Measurements from ENCODE around the gene GIMAP8. TPM values are rescaled to one million over a fixed set of nuclear protein-coding genes. Genes with fewer than 3 reads are reported as not detected.

Gene GIMAP8
- total and polyA plus RNA-seq, 2 experiments from 2014 or later = 0.06 TPM; not detected in 1

DNA sequence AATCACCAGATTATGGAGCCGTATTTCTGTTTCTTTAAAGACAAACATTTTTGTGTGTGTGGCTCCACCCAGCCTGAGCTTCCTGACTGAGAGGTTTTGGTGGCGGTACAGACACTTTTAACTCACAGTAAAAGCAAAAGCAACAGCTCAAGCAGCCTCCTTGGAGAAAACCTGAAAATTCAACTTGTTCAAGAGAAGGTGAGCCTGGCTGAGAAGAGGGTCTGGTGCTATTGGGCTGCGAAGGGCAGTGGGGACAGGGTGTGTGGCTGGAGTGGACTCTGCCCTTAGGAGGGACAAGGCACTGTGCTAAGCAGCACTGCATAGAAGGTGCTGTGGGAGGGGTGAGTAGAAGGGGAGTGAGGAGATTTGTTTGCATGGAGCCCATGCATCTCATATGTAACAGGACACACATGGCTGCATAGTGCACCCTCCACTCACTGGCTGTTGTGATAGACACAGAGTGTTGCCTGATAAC, 64.4 kb downstream of the GIMAP8 start, which contains the start of gene GIMAP7:
Gene GIMAP7, plus strand, starts transcription at position 125 of the 475 bp plus-strand sequence. CDS start 5,103 bp downstream, outside the sequence.
- H3K27me3 ChIP-seq (ENCODE audit: insufficient read depth) = no peaks in the 10 kb centered on the region
- Mint-ChIP-seq H3K27ac (no peak within 1 kb of the TSS), H3K9me3 (no peaks in the 10 kb centered on the region), H3K36me3 (ENCODE audit: low read depth) (no peaks in the 10 kb centered on the region), H3K27me3 (ENCODE audit: insufficient read depth, low read depth, poor library complexity) (no peaks in the 10 kb centered on the region), H3K4me1 (peaks cover 6% of the 10 kb centered on the region; the same call in 2 of the 3 replicates), H3K4me3 (no peak within 1 kb of the TSS)
- H3K4me1 ChIP-seq (ENCODE audit: insufficient read depth) = no peaks in the 10 kb centered on the region
- TF ChIP-seq, protein P1, sequence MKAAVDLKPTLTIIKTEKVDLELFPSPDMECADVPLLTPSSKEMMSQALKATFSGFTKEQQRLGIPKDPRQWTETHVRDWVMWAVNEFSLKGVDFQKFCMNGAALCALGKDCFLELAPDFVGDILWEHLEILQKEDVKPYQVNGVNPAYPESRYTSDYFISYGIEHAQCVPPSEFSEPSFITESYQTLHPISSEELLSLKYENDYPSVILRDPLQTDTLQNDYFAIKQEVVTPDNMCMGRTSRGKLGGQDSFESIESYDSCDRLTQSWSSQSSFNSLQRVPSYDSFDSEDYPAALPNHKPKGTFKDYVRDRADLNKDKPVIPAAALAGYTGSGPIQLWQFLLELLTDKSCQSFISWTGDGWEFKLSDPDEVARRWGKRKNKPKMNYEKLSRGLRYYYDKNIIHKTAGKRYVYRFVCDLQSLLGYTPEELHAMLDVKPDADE (IDR thresholded peaks at IDR 0.05) = no peak
- TF ChIP-seq EZH2 (IDR thresholded peaks at IDR 0.05; ENCODE audit: low read depth, unreplicated experiment) = no peak
- TF ChIP-seq EZH2phosphoT487 (IDR thresholded peaks at IDR 0.05; ENCODE audit: unreplicated experiment) = no peak
- TF ChIP-seq POLR2AphosphoS5 (IDR thresholded peaks at IDR 0.05; ENCODE audit: low read depth) = no peak
- no peak for TF ChIP-seq CREB1 (CRISPR knock-in tag; IDR thresholded peaks at IDR 0.05; ENCODE audit: low read depth)
- no peak within 1 kb of the TSS for H3K27ac ChIP-seq (ENCODE audit: low read depth)
- no peak within 1 kb of the TSS for H3K4me3 ChIP-seq
- no peaks in the 10 kb centered on the region for H3K79me2 ChIP-seq (replicated peaks; ENCODE audit: insufficient read depth)
- H2AFZ ChIP-seq = peak within 1 kb of the TSS; percentile 70; the same call in 1 of the 2 replicates
- no peaks in the 10 kb centered on the region for H3F3A ChIP-seq (replicated peaks; ENCODE audit: low read depth)
- peaks cover 11% of the 10 kb centered on the region; the same call in 1 of the 2 replicates for H3K9me2 ChIP-seq (ENCODE audit: insufficient read depth)
- DNase-seq (ENCODE audit: low spot score) (no peak), ATAC-seq (no peak; the same call in 2 of the 3 replicates)
- H3K36me3 ChIP-seq (ENCODE audit: insufficient read depth) = no peaks in the 10 kb centered on the region
- H3K4me2 ChIP-seq = no peak within 1 kb of the TSS
- no peaks in the 10 kb centered on the region for H4K20me1 ChIP-seq (replicated peaks; ENCODE audit: insufficient read depth)

DNA sequence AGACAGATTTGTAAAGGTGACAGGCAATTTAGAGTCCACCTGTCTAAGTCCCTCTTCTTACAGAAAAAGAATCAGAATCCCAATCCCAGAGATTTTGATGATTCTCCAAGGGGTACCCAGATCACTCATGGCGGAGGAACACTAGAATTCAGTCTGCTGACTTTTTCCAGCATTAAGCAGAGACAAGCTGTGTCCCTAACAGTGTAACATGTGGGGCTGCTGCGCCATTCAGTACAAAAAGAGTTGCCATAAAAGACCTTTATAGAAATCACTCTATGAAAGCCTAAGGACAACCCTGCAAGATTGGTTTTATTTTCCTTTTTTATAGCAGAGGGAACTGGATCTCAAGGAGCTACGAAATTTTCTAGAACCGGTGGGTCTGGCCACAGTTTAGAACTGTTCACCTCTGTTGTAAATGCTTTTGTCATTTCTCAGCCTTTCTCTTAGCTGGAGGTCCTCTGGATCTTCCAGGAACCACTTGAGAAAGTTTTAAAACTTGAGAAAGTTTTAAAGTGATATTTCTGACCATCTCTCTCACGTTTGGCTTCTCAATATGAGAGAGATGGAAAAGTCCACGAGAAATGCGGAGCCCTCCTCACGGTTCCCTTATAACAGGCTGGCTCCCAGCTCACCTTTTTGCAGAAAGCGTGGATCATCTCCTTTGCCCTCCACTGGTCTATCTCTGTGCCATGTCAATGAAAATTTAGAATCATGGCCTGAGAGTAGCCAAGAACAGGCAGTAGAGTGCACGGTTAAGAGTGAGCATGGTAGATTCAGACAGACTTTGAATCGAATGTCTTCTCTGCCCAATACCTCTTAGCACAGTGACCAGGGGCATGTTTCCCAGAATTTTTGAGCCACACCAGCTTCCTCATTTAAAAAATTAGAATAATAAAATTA, 65.1 kb downstream of the GIMAP8 start:
- no peaks in the 10 kb centered on the region for H3K36me3 ChIP-seq (ENCODE audit: insufficient read depth)
- DNase-seq (ENCODE audit: low spot score) (no peak), ATAC-seq (no peak)
- peaks cover 6% of the 10 kb centered on the region; the same call in 1 of the 2 replicates for H3K9me2 ChIP-seq (ENCODE audit: insufficient read depth)
- H3K4me1 Mint-ChIP-seq = peaks cover 10% of the 10 kb centered on the region; the same call in 2 of the 3 replicates
- H3K36me3 Mint-ChIP-seq (ENCODE audit: low read depth) = 0 out of 3 replicates have a peak, but pooled peaks cover 3% of the 10 kb centered on the region
- H3K4me1 ChIP-seq (ENCODE audit: insufficient read depth) = no peaks in the 10 kb centered on the region
- no peak overlapping the region for H3K27ac Mint-ChIP-seq
- TF ChIP-seq, protein P2, sequence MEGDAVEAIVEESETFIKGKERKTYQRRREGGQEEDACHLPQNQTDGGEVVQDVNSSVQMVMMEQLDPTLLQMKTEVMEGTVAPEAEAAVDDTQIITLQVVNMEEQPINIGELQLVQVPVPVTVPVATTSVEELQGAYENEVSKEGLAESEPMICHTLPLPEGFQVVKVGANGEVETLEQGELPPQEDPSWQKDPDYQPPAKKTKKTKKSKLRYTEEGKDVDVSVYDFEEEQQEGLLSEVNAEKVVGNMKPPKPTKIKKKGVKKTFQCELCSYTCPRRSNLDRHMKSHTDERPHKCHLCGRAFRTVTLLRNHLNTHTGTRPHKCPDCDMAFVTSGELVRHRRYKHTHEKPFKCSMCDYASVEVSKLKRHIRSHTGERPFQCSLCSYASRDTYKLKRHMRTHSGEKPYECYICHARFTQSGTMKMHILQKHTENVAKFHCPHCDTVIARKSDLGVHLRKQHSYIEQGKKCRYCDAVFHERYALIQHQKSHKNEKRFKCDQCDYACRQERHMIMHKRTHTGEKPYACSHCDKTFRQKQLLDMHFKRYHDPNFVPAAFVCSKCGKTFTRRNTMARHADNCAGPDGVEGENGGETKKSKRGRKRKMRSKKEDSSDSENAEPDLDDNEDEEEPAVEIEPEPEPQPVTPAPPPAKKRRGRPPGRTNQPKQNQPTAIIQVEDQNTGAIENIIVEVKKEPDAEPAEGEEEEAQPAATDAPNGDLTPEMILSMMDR (conservative IDR thresholded peaks at IDR 0.05; ENCODE audit: low read depth in 2 of 2) = no peak
- TF ChIP-seq STAT1 (IDR thresholded peaks at IDR 0.05; ENCODE audit: unreplicated experiment) (no peak), ZNF331 (CRISPR knock-in tag; IDR thresholded peaks at IDR 0.05; ENCODE audit: low read depth) (no peak)
- TF ChIP-seq, protein P3, sequence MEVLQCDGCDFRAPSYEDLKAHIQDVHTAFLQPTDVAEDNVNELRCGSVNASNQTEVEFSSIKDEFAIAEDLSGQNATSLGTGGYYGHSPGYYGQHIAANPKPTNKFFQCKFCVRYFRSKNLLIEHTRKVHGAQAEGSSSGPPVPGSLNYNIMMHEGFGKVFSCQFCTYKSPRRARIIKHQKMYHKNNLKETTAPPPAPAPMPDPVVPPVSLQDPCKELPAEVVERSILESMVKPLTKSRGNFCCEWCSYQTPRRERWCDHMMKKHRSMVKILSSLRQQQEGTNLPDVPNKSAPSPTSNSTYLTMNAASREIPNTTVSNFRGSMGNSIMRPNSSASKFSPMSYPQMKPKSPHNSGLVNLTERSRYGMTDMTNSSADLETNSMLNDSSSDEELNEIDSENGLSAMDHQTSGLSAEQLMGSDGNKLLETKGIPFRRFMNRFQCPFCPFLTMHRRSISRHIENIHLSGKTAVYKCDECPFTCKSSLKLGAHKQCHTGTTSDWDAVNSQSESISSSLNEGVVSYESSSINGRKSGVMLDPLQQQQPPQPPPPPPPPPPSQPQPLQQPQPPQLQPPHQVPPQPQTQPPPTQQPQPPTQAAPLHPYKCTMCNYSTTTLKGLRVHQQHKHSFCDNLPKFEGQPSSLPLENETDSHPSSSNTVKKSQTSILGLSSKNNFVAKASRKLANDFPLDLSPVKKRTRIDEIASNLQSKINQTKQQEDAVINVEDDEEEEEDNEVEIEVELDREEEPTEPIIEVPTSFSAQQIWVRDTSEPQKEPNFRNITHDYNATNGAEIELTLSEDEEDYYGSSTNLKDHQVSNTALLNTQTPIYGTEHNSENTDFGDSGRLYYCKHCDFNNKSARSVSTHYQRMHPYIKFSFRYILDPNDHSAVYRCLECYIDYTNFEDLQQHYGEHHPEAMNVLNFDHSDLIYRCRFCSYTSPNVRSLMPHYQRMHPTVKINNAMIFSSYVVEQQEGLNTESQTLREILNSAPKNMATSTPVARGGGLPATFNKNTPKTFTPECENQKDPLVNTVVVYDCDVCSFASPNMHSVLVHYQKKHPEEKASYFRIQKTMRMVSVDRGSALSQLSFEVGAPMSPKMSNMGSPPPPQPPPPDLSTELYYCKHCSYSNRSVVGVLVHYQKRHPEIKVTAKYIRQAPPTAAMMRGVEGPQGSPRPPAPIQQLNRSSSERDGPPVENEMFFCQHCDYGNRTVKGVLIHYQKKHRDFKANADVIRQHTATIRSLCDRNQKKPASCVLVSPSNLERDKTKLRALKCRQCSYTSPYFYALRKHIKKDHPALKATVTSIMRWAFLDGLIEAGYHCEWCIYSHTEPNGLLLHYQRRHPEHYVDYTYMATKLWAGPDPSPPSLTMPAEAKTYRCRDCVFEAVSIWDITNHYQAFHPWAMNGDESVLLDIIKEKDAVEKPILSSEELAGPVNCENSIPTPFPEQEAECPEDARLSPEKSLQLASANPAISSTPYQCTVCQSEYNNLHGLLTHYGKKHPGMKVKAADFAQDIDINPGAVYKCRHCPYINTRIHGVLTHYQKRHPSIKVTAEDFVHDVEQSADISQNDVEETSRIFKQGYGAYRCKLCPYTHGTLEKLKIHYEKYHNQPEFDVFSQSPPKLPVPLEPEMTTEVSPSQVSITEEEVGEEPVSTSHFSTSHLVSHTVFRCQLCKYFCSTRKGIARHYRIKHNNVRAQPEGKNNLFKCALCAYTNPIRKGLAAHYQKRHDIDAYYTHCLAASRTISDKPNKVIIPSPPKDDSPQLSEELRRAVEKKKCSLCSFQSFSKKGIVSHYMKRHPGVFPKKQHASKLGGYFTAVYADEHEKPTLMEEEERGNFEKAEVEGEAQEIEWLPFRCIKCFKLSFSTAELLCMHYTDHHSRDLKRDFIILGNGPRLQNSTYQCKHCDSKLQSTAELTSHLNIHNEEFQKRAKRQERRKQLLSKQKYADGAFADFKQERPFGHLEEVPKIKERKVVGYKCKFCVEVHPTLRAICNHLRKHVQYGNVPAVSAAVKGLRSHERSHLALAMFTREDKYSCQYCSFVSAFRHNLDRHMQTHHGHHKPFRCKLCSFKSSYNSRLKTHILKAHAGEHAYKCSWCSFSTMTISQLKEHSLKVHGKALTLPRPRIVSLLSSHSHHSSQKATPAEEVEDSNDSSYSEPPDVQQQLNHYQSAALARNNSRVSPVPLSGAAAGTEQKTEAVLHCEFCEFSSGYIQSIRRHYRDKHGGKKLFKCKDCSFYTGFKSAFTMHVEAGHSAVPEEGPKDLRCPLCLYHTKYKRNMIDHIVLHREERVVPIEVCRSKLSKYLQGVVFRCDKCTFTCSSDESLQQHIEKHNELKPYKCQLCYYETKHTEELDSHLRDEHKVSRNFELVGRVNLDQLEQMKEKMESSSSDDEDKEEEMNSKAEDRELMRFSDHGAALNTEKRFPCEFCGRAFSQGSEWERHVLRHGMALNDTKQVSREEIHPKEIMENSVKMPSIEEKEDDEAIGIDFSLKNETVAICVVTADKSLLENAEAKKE (CRISPR knock-in tag; IDR thresholded peaks at IDR 0.05) = no peak
- H3K27ac ChIP-seq (ENCODE audit: low read depth) = no peak overlapping the region
- H3K79me2 ChIP-seq (replicated peaks; ENCODE audit: insufficient read depth) = no peaks in the 10 kb centered on the region
- H3K27me3 ChIP-seq (ENCODE audit: insufficient read depth) = no peaks in the 10 kb centered on the region
- H3K4me3 ChIP-seq = no peak overlapping the region
- 0 out of 2 replicates have a peak overlapping the region, but pooled peaks have one; percentile 11 for H2AFZ ChIP-seq
- no peak overlapping the region for H3K4me3 Mint-ChIP-seq
- no peak overlapping the region for H3K4me2 ChIP-seq
- peaks cover 2% of the 10 kb centered on the region; the same call in 1 of the 3 replicates for H3K9me3 Mint-ChIP-seq
- no peaks in the 10 kb centered on the region for H3F3A ChIP-seq (replicated peaks; ENCODE audit: low read depth)
- no peaks in the 10 kb centered on the region for H4K20me1 ChIP-seq (replicated peaks; ENCODE audit: insufficient read depth)
- H3K27me3 Mint-ChIP-seq (ENCODE audit: insufficient read depth, low read depth, poor library complexity) = no peaks in the 10 kb centered on the region

All from GM23338 (cell line).